T-helper 1 cell treated with Interleukin-12 subunit alpha and Interleukin-12 subunit beta and Interleukin-4 antibody, amounts not matched to agents 30 ng/mL and 1 ng/mL, for 36 hours (primary cell): Measurements from ENCODE around the gene CDC6. TPM values are rescaled to one million over a fixed set of nuclear protein-coding genes. Genes with fewer than 3 reads are reported as not detected.

Experiments
- intact Hi-C: fragments of 100-400 bp; cut with micrococcal nuclease; formaldehyde crosslinking; loops from one replicate; pipeline ENCODE4 v1.15.1; 2024
- total RNA-seq: library from RNA; stranded (reverse); gene quantifications from 2 replicates; pipeline ENCODE4 v1.2.3, GENCODE V29; 2022

CDC6 gene
- total RNA-seq, 1 donor from 2014 or later = 72.0 TPM

GRCh38 chr17:40310882-40311391 is 23.3 kb downstream of the CDC6 start:
- intact Hi-C loops = no loop called here

- intact Hi-C loops = no loop called here
Observed at GRCh38 chr17:40311575-40311974, 23.9 kb downstream of the CDC6 start.

GRCh38 chr17:40312131-40312731 is 24.6 kb downstream of the CDC6 start:
- intact Hi-C loops = no loop called here

GRCh38 chr17:40312893-40313667 is 25.4 kb downstream of the CDC6 start:
- intact Hi-C loops = no loop called here

GRCh38 chr17:40313668-40314583 is 26.2 kb downstream of the CDC6 start:
- intact Hi-C loops = no loop called here

GRCh38 chr17:40314584-40314956 is 26.9 kb downstream of the CDC6 start:
- intact Hi-C loops = no loop called here

- intact Hi-C loops = loop anchor here (5.0 kb wide), 3 partner anchors 102 to 218 kb away; partner anchors contain the start of genes MSL1 and TOP2A
Observed at GRCh38 chr17:40315206-40315605, 27.5 kb downstream of the CDC6 start.

GRCh38 chr17:40315678-40316570 is 28.2 kb downstream of the CDC6 start:
- intact Hi-C loops = loop anchor here (5.0 kb wide), 3 partner anchors 101 to 219 kb away; partner anchors contain the start of genes MSL1 and TOP2A

- intact Hi-C loops = loop anchor here (5.0 kb wide), 3 partner anchors 101 to 219 kb away; partner anchors contain the start of genes MSL1 and TOP2A
Observed at GRCh38 chr17:40316571-40317344, 29.1 kb downstream of the CDC6 start.

GRCh38 chr17:40317345-40317873 is 29.7 kb downstream of the CDC6 start:
- intact Hi-C loops = loop anchor here (5.0 kb wide), 3 partner anchors 100 to 220 kb away; partner anchors contain the start of genes MSL1 and TOP2A

GRCh38 chr17:40317880-40318829 is 30.5 kb downstream of the CDC6 start:
- intact Hi-C loops = loop anchor here (1.0 to 5.0 kb wide), 14 partner anchors 8 to 365 kb away; partner anchors contain the start of genes CASC3, CDC6, MSL1 and TOP2A

GRCh38 chr17:40318830-40319391 is 31.2 kb downstream of the CDC6 start:
- intact Hi-C loops = loop anchor here (1.0 to 5.0 kb wide), 14 partner anchors 7 to 366 kb away; partner anchors contain the start of genes CASC3, CDC6, MSL1 and TOP2A

- intact Hi-C loops = loop anchor here (5.0 to 10.0 kb wide), 5 partner anchors 97 to 1615 kb away; partner anchors contain the start of genes MLLT6, MSL1 and TOP2A
Observed at GRCh38 chr17:40319651-40320540, 32.2 kb downstream of the CDC6 start.

- intact Hi-C loops = loop anchor here (5.0 to 10.0 kb wide), 2 partner anchors 286 to 1616 kb away; partner anchors contain the start of gene MLLT6
Observed at GRCh38 chr17:40320756-40321523, 33.3 kb downstream of the CDC6 start.

- intact Hi-C loops = loop anchor here (5.0 to 10.0 kb wide), 2 partner anchors 286 to 1617 kb away; partner anchors contain the start of gene MLLT6
Observed at GRCh38 chr17:40321524-40321929, 33.8 kb downstream of the CDC6 start.
